IPS-18c (cell line): ENCODE measurements around the gene MRPS5.
"Not testable (repeated sequence)": the region's sequence is repeated elsewhere in the genome, so short reads cannot be mapped to it uniquely, and the experiment has no call there.

Experiments used
- H3K4me3 ChIP-seq: 2 replicates; pipeline ENCODE4 v1.7.0; 2013; ENCODE audit warnings: low read depth, mild to moderate bottlenecking, low read length, moderate library complexity; ENCODE audit not compliant: insufficient read depth
- H3K9me3 ChIP-seq: one replicate; pipeline ENCODE4 v1.6.1; 2013; ENCODE audit warnings: mild to moderate bottlenecking, low read length, moderate library complexity; ENCODE audit not compliant: control insufficient read depth, insufficient read depth

The MRPS5 gene

DNA sequence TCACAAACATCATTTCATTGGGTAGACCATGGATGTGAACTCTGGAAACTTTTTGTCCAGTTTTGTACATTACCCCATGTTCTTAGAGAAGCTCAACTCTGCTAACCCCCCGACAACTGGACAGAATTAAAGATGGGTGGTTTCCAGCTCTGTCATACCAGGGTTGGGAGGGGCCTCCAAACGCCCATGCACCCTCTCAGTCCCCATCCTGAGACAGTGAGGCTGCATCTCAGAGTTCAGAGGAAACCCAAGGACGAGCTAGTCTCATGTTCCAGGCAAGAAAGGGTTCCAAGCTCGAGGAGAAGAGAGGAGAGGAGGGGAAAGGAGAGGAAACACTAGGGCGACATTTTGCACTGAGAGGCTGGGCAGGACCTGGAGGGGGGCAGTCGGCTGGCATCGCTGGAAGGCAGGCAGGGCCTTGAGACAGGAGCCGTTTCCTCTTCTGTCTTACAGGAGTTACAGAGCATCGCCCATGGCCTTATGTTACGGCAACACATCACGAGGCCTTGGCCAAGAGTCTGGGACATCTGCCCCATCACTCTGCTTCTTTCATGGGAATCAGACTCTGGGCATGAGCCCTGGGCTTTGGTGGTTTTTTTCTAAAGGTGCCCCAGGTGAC lies 79.7 kb downstream of the MRPS5 start:
- Histone ChIP-seq H3K4me3 (no peak overlapping the region), H3K9me3 (no peaks in the 10 kb centered on the region)

DNA sequence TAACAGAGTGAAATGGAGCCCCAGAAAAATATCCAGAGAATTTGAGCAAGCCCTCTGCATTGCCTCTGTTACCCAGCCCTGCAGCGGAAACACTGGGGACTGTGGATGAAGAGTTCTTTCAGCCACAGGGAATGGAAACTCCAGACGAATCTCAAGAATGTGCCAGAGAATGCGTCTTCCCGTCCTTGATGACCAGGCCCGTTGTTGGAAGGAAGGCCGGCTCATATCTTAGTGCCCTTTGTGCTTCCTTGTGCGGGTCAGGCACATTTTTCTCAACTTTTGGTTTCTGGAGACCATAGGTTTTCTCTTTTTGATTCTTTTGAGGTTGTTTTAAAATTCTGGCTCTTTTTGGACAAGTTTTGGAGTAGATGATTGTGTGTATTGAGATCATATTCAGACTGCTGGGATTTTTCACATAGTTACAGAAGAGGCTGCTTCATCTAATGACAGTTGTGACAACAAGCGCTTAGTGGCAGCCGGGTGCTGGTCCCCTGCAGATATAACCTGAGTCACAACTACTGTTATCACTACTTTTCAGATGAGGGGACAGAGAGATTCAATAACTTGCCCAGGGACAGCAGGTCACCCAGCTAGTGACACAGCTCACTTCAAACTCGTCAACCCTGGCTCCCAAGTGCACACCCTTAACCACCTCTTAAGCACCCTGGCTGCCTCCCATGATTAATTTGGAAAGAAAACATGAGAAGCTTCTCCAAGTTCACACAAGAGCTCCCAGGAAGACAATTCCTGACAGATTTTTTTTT lies 80.4 kb downstream of the MRPS5 start:
- no peak overlapping the region for H3K4me3 ChIP-seq
- H3K9me3 ChIP-seq, result no peaks in the 10 kb centered on the region

DNA sequence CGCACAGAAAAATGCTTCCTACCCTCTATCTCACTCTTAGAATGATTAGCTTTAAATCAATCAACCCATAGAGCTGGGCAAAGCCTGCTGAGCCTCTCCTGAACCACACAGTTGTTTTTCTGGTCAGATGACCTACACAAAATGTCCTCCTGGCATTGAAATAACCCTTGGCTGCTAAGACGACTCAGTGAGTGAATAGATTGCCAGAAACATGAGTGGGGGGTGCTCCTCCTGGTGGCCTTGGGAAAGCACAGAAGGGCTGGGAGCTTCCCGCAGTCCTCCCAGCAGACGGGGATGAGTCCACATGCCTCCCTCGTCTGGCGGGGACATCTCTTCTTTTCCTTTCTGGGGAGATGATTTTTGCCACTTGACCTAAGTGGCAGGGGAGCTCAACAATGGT lies 81.2 kb downstream of the MRPS5 start:
- no peaks in the 10 kb centered on the region for H3K9me3 ChIP-seq

DNA sequence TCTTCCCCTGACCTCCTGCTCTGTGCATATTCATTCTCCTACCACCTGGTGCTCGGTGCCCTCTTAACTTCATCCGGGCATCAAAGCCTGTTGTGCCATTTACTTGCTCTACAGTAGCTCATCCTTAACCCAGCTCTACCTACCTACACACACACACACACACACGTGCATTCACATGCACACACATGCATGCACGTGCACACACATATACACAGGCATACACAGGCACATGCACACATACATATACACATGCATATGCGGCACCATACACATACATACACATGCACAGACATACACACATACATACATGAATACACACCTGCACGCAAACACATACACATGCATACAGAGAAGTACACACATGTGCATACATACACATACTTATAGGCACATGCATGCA lies 81.6 kb downstream of the MRPS5 start:
- Histone ChIP-seq H3K9me3 (no peaks in the 10 kb centered on the region), H3K4me3 (no peak overlapping the region)

More for the DNA sequence above, 81.2 kb downstream of the MRPS5 start:
- H3K4me3 ChIP-seq, result no peak overlapping the region

DNA sequence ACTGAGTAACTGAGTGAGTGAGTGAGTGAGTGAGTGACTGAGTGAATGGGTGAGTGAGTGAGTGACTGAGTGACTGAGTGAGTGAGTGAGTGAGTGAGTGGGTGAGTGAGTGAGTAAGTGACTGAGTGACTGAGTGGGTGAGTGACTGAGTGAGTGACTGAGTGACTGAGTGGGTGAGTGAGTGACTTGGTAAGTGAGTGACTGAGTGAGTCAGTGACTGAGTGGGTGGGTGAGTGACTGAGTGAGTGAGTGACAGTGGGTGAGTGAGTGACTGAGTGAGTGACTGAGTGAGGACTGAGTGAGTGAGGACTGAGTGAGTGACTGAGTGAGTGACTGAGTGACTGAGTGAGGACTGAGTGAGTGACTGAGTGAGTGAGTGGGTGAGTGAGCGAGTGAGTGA lies 82.2 kb downstream of the MRPS5 start:
- no peaks in the 10 kb centered on the region for H3K9me3 ChIP-seq
- no peak overlapping the region for H3K4me3 ChIP-seq

DNA sequence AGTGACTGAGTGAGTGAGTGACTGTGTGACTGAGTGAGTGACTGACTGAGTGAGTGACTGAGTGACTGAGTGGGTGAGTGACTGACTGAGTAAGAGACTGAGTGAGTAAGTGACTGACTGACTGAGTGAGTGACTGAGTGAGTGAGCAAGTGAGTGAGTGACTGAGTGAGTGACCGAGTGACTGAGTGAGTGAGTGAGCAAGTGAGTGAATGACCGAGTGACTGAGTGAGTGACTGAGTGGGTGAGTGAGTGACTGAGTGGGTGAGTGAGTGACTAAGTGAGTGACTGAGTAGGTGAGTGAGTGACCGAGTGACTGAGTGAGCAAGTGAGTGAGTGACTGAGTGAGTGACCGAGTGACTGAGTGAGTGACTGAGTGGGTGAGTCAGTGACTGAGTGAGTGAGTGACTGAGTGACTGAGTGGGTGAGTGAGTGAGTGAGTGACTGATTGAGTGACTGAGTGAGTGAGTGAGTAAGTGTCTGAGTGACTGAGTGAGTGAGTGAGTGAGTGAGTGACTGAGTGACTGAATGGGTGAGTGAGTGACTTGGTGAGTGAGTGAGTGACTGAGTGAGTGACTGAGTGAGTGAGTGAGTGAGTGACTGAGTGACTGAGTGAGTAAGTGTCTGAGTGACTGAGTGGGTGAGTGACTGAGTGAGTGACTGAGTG lies 82.8 kb downstream of the MRPS5 start:
- Histone ChIP-seq H3K9me3 (no peaks in the 10 kb centered on the region), H3K4me3 (no peak overlapping the region)

DNA sequence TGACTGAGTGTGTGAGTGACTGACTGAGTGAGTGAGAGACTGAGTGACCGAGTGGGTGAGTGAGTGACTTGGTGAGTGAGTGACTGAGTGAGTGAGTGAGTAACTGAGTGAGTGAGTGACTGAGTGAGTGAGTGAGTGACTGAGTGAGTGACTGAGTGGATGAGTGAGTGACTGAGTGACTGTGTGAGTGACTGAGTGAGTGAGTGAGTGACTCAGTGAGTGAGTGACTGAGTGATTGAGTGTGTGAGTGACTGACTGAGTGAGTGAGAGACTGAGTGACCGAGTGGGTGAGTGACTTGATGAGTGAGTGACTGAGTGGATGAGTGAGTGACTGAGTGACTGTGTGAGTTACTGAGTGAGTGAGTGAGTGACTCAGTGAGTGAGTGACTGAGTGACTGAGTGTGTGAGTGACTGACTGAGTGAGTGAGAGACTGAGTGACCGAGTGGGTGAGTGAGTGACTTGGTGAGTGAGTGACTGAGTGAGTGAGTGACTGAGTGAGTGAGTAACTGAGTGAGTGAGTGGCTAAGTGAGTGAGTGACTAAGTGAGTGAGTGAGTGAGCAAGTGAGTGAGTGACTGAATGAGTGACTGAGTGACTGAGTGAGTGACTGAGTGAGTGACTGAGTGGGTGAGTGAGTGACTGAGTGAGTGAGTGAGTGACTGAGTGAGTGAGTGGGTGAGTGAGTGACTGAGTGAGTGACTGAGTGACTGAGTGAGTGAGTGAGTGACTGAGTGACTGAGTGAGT lies 83.6 kb downstream of the MRPS5 start:
- not testable (repeated sequence) for H3K4me3 ChIP-seq, H3K9me3 ChIP-seq

DNA sequence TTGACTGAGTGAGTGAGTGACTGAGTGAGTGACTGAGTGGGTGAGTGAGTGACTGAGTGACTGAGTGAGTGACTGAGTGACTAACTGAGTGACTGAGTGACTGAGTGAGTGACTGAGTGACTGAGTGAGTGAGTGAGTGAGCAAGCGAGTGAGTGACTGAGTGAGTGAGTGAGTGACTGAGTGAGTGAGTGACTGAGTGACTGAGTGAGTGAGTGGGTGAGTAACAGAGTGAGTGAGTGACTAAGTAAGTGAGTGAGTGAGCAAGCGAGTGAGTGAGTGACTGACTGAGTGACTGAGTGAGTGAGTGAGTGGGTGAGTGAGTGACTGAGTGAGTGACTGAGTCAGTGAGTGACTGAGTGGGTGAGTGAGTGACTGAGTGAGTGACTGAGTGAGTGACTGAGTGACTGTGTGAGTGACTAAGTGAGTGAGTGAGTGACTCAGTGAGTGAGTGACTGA lies 84.2 kb downstream of the MRPS5 start:
- Histone ChIP-seq H3K9me3 (no peaks in the 10 kb centered on the region), H3K4me3 (no peak overlapping the region)

DNA sequence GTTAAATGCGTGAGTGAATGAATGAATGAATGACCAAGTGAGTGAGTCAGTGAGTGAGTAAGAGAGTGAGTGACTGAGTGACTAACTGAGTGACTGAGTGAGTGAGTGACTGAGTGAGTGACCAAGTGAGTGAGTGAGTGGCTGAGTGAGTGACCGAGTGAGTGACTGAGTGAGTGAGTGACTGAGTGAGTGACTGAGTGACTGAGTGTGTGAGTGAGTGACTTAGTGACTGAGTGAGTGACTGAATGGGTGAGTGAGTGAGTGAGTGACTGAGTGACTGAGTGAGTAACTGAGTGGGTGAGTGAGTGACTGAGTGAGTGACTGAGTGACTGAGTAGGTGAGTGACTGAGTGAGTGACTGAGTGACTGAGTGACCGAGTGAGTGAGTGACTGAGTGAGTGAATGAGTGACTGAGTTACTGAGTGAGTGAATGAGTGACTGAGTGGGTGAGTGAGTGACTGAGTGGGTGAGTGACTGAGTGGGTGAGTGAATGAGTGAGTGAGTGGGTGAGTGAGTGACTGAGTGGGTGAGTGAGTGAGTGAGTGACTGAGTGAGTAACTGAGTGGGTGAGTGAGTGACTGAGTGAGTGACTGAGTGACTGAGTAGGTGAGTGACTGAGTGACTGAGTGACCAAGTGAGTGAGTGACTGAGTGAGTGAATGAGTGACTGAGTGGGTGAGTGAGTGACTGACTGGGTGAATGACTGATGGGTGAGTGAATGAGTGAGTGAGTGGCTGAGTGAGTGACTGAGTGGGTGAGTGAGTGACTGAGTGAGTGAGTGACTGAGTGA lies 84.8 kb downstream of the MRPS5 start:
- Histone ChIP-seq H3K9me3 (no peaks in the 10 kb centered on the region), H3K4me3 (no peak overlapping the region)
